ENCODE results near the gene TSPAN12.

Gene TSPAN12

DNA sequence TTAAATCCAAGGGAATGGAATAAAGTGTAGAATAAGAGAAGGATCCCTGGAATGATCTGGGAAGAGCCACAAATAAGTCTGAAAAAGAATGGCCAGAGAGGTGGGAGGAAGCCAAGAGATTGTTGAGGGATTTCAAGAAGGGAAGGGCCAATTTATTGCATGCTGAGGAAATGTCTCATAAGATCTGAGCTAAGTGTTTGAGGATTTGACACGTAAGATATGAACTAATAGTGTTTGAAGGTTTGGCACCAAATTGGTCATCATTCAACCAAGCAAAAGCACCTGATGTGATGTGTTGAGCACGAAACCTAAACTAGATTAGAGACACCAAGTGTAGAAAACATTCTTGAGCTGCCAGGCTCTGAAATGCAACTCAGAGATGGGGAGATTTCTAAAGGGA is 97.9 kb downstream of the TSPAN12 start:
- H3K4me3 Mint-ChIP-seq: no peak overlapping the region

DNA sequence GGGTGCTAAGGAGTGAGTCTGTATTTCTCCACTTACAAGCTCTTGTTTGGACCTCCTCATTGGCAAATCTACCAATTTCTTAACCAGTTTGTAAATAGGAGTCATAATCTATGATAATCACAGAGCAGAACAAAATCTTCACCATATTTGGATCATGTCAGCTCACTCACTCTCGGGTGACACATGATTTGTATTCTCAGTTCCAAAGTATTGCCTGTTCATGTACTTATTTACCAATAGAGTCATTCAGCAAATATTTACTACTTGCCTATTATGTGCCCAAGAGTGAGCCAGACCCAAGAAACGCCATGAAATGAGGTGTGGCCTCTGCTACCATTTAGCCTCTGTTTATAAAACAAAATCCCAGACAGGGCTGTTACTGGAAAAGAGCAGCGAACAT is 114.8 kb downstream of the TSPAN12 start:
- ATAC-seq (replicated peaks; ENCODE audit: extremely low read depth, poor library complexity, severe bottlenecking) (no peak), DNase-seq (ENCODE audit: low spot score in 2 of 2) (no peak)
- H3K27ac Mint-ChIP-seq (ENCODE audit: low read depth): no peak overlapping the region
- H3K4me1 Mint-ChIP-seq: no peaks in the 10 kb centered on the region
- no peaks in the 10 kb centered on the region for H3K27me3 Mint-ChIP-seq
- H3K4me3 Mint-ChIP-seq: no peak overlapping the region
- no peaks in the 10 kb centered on the region for H3K36me3 Mint-ChIP-seq (ENCODE audit: insufficient read depth)
- no peaks in the 10 kb centered on the region for H3K9me3 Mint-ChIP-seq

More for the DNA sequence above, 97.9 kb downstream of the TSPAN12 start:
- Mint-ChIP-seq H3K27ac (ENCODE audit: low read depth) (no peak overlapping the region), H3K9me3 (no peaks in the 10 kb centered on the region), H3K4me1 (no peaks in the 10 kb centered on the region), H3K27me3 (no peaks in the 10 kb centered on the region), H3K36me3 (ENCODE audit: insufficient read depth) (no peaks in the 10 kb centered on the region)
- no peak for DNase-seq (ENCODE audit: low spot score in 2 of 2)
- no peak for ATAC-seq (replicated peaks; ENCODE audit: extremely low read depth, poor library complexity, severe bottlenecking)

GRCh38 chr7:120742372-120742771 is 115.6 kb downstream of the TSPAN12 start:
- H3K4me3 Mint-ChIP-seq: no peak overlapping the region
- H3K4me1 Mint-ChIP-seq: no peaks in the 10 kb centered on the region
- H3K36me3 Mint-ChIP-seq (ENCODE audit: insufficient read depth): no peaks in the 10 kb centered on the region
- no peak for ATAC-seq (replicated peaks; ENCODE audit: extremely low read depth, poor library complexity, severe bottlenecking)
- H3K27ac Mint-ChIP-seq (ENCODE audit: low read depth): no peak overlapping the region
- H3K27me3 Mint-ChIP-seq: no peaks in the 10 kb centered on the region
- DNase-seq (ENCODE audit: low spot score in 2 of 2): no peak
- no peaks in the 10 kb centered on the region for H3K9me3 Mint-ChIP-seq

GRCh38 chr7:120741371-120742042 is 116.4 kb downstream of the TSPAN12 start:
- Mint-ChIP-seq H3K9me3 (no peaks in the 10 kb centered on the region), H3K4me1 (no peaks in the 10 kb centered on the region), H3K36me3 (ENCODE audit: insufficient read depth) (no peaks in the 10 kb centered on the region), H3K27me3 (no peaks in the 10 kb centered on the region), H3K27ac (ENCODE audit: low read depth) (no peak overlapping the region), H3K4me3 (no peak overlapping the region)
- no peak for ATAC-seq (replicated peaks; ENCODE audit: extremely low read depth, poor library complexity, severe bottlenecking)
- no peak for DNase-seq (ENCODE audit: low spot score in 2 of 2)

GRCh38 chr7:120740348-120740747 is 117.6 kb downstream of the TSPAN12 start:
- Mint-ChIP-seq H3K27ac (ENCODE audit: low read depth) (no peak overlapping the region), H3K9me3 (no peaks in the 10 kb centered on the region), H3K4me1 (no peaks in the 10 kb centered on the region), H3K4me3 (no peak overlapping the region), H3K36me3 (ENCODE audit: insufficient read depth) (no peaks in the 10 kb centered on the region), H3K27me3 (no peaks in the 10 kb centered on the region)
- ATAC-seq (replicated peaks; ENCODE audit: extremely low read depth, poor library complexity, severe bottlenecking) (no peak), DNase-seq (ENCODE audit: low spot score in 2 of 2) (no peak)

- H3K27ac Mint-ChIP-seq (ENCODE audit: low read depth): no peak overlapping the region
- H3K27me3 Mint-ChIP-seq: no peaks in the 10 kb centered on the region
- H3K4me3 Mint-ChIP-seq: no peak overlapping the region
- DNase-seq (ENCODE audit: low spot score in 2 of 2): no peak
- H3K36me3 Mint-ChIP-seq (ENCODE audit: insufficient read depth): no peaks in the 10 kb centered on the region
- H3K9me3 Mint-ChIP-seq: no peaks in the 10 kb centered on the region
- no peak for ATAC-seq (replicated peaks; ENCODE audit: extremely low read depth, poor library complexity, severe bottlenecking)
- no peaks in the 10 kb centered on the region for H3K4me1 Mint-ChIP-seq
These were observed 119.1 kb downstream of the TSPAN12 start for GRCh38 chr7:120738816-120739215.

Data from central memory CD8-positive, alpha-beta T cell (primary cell).